T47D (cell line): Measurements from ENCODE around the gene TARDBP.
"Not testable (repeated sequence)": the region's sequence is repeated elsewhere in the genome, so short reads cannot be mapped to it uniquely, and the experiment has no call there.

Experiments
- DNase-seq, 2 experiments: peaks; one replicate each; pipeline versions ENCODE4 v3.0.0 to v3.0.0-alpha.2; 2011 to 2012; ENCODE audit warnings: low read depth in 1 of 2, low spot score in 1 of 2
- JUND ChIP-seq: IDR thresholded peaks from 2 replicates; pipeline ENCODE4 v1.6.1; 2012; ENCODE audit warnings: low read depth
- in situ Hi-C: cut with HindIII; loops from 2 replicates; pipeline ENCODE4 v1.10.0; 2016; ENCODE audit warnings: low sequenced_read_pairs, low pct_unique_long_range_greater_than_20kb

The TARDBP gene

DNA sequence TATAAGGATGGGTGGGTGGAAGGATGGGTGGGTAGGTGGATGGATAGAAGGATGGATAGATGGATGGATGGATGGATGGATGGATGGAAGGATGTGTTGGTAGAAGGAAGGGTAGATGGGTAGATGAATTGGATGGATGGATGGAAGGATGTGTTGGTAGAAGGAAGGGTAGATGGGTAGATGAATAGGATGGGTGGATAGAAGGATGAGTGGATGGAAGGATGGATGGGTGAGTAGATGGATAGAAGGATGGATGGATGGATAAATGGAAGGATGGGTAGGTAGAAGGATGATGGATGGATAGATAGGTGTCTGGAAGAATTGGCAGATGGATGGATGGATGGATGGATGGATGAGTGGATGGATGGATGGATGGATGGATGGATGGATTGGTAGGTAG lies 28.6 kb downstream of the TARDBP start:
- no peak for DNase-seq
- no peak for TF ChIP-seq JUND
- in situ Hi-C loops: no loop called here

DNA sequence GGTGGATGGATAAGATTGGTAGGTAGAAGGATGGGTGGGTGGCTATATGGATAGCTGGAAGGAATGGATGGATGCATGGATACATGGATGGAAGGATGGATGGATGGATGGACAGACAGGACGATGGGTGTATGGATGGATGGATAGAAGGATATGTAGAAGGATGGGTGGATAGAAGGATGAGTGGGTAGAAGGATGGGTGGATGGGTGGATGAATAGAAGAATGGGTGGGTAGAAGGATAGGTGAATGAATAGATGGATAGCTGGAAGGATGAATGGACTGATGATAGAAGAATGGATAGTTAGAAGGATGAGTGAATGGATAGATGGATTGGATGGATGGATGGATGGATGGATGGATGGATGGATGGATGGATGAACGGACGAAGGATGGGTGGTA lies 29.6 kb downstream of the TARDBP start:
- in situ Hi-C loops: no loop called here
- no peak for DNase-seq
- TF ChIP-seq JUND: no peak

DNA sequence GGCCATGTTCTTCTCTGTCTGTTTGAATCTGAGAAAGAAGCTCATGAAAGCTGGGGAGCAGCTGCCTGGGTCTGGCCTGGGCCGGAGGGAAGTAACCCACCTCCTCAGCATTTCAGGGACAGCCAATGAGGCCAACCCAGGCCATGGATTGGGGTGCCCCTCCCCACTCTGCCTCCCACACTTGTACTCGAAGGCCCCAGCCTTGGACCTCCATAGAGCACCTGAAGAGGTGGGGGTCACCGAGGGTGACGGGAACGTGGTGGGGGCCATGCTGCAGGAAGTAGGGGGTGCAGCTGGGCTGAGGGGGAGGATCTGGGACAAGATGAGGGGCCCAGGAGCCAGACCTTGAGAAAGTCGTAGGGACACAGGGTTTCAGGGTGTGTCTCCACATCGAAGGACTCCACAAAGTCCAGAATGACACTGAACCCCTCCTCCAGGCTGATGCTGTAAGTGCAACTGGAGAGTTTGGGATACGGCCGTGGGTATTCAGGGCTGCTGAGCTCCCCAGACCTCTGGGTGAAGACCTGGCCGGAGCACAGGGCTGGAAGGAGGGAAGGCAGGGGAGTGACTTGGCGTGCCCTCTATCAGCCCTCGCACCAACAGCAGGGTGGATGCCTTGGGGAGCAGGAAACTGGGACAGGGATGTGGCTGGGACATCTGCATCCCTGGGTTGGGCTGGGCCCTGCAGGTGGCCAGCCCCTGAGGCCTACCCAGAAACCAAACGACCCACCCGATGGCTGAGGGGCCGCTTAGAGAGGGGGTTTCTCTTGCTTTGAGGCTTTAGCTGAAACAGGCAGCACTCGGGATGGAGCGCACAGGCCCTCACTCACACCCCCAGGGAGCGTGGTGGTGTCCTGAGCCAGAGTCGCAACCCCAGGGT lies 30.8 kb downstream of the TARDBP start:
- no peak for TF ChIP-seq JUND
- in situ Hi-C loops: no loop called here
- DNase-seq: no peak

DNA sequence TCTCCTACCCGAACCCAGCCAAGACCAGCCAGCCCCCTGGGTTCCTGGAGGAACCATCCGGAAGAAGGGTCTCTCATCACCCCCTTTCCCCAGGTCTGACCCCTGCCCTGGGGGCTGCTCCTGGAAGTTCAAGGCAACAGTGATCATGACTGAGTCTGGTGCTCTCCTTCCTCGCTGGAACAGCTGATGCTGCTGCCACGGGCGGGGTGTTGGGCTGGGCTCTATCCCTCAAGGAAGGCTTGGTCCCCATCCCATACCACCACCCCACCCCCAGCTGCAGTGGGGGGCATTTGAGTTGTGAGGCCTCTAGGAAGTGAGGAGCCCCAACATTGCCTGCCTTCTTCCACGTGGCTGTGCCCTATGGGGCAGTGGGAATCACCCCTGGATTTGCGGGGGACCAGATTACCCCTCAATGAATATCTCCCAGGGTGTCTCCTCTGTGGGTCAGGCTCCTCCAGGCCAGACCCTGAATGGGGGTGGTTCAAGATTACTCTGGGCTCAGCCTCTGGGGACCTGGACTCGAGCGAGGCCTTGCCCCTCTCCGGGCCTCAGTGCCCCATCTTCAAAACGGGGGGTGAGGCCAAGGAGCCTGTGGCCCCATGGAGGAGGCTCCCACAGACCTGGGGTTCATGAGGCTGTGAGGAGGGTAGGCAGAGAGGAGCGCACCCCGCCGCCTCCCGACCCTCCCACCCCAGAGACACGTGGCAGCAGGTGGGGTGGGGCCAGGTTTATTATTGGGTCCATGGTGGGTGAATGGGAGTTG lies 31.8 kb downstream of the TARDBP start:
- in situ Hi-C loops: no loop called here

DNA sequence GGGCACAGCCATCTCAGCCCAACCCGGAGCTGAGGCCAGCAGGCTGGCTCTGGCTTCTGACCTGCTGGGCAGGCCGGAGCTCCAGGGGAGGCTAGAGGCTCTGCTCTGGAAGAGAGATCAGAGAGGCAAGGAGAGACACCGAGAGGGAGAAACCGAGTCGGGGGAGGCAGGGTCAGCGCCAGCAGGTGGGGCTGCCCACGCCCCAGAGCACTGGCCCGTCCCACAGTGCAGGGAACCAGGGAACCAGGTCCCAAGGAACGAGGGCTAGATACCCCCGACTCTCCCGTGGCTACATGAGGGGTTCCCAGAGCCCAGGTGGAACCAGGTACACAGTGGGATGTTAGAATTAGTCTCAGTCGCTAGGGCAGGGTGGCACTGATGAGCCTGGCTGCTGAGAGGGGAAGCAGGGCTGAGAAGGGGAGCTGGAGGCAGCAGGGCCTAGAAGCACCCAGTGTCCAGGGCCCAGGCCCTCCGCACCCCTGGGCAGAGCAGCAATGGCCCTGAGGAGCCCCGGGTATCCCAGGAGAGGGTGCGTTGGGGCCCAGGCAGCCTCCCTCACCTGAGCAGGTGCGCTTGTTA lies 32.5 kb downstream of the TARDBP start:
- in situ Hi-C loops: no loop called here
- no peak for DNase-seq
- no peak for TF ChIP-seq JUND

More for the DNA sequence above, 31.8 kb downstream of the TARDBP start:
- TF ChIP-seq JUND: no peak
- DNase-seq: no peak

DNA sequence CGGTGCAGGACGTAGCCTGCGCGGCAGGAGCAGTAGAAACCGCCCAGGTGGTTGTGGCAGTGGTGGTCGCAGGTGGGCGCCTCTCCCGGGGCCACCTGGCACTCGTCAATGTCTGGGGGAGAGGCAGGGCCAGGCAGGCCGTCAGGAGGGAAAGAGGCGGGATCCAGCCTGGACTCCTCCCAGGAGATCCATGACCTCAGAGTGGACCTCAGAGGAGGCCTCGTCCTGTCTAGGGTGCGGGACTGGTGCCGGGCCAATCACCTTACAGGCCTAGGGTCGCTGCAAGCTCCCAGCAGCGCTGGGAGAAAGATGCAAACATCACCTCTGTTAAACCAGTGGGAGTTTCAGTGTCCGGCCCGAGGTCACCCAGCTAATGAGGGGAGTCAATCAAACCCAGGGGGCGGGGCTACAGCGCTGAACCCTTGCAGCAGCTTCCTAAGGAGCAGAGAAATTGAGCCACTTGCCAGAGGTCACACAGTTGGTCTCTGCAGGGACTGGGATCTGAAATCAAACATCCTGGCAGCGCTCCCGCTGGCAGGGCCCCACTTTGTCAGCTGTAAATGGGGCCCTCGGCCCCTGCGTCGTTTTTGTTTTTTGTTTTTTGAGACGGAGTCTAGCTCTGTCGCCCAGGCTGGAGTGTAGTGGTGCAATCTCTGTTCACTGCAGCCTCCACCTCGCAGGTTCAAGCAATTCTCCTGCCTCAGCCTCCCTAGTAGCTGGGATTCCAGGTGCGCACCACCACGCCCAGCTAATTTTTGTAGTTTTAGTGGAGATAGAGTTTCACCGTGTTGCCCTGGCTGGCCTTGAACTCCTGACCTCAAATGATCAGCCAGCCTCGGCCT lies 33.2 kb downstream of the TARDBP start:
- in situ Hi-C loops: no loop called here
- TF ChIP-seq JUND: no peak
- DNase-seq: no peak

DNA sequence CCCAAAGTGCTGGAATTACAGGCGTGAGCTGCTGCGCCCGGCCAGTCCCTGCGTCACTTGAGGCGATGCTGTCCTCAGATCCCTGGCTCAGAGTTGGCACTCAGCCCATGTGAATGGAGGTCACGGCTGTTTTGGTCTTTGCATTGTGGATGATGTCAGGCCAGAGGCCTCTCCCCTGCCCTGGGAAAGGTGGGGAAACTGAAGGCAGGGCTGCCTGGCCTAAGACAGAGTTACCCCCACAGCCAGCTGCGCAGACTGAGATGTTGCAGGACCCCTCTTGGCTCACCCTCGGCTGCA lies 33.8 kb downstream of the TARDBP start:
- in situ Hi-C loops: no loop called here
- DNase-seq: no peak
- TF ChIP-seq JUND: no peak

DNA sequence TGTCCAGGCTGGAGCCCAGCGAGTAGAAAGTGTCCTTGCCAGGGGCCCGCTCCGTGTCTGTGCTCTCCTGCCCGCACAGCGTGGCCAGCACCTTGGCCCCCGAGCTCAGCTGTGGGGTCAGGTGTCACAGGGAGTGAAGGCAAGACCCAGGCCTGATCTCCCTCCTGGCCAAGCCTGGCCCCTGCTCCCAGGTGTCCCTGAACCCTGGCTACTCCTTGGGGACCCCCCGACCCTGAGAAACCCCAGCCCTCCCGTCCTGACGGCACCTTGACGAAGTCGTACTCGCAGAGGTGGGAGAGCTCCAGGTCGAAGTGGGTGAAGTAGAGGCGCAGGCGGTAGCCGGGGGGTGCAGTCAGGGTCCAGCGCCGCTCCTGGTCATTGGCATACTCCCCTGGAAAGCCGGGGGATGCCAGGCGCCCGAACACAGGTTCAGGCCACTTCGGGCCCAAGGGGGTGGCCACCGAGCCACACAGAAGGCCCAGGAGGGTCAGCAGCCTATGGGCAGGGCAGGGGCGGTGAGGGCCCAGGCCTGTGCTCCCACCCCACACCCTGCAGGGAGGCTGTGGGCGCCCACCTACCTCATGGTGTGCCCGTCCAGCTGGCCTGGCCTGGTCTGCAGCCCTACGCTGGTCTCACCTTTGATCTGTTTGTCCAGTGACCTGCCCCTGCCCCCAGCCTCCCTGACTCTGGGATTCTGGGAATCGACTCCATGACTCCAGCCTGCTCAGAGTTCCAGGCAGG lies 34.3 kb downstream of the TARDBP start, which contains the start of gene MASP2:
Gene MASP2, minus strand, starts transcription at position 615 of the 741 bp plus-strand sequence. Its CDS starts 32 bp downstream, at position 583.
- no peak for TF ChIP-seq JUND
- in situ Hi-C loops: no loop called here
- no peak for DNase-seq

DNA sequence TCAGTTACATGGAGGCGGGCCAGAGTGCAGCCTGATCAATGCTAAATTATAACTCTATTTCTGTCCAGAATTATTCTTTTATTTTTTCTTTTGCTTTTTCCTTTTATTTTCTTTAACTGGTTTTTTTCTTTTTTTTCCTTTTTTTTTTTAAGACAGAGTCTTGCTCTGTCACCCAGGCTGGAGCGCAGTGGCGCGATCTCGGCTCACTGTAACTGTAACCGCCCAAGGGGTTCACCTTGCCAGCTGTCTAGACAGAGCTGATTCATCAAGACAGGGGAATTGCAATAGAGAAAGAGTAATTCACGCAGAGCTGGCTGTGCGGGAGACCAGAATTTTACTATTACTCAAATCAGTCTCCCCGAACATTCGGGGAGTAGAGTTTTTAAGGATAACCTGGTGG lies 38.7 kb downstream of the TARDBP start:
- DNase-seq, in situ Hi-C loops: not testable (repeated sequence)

DNA sequence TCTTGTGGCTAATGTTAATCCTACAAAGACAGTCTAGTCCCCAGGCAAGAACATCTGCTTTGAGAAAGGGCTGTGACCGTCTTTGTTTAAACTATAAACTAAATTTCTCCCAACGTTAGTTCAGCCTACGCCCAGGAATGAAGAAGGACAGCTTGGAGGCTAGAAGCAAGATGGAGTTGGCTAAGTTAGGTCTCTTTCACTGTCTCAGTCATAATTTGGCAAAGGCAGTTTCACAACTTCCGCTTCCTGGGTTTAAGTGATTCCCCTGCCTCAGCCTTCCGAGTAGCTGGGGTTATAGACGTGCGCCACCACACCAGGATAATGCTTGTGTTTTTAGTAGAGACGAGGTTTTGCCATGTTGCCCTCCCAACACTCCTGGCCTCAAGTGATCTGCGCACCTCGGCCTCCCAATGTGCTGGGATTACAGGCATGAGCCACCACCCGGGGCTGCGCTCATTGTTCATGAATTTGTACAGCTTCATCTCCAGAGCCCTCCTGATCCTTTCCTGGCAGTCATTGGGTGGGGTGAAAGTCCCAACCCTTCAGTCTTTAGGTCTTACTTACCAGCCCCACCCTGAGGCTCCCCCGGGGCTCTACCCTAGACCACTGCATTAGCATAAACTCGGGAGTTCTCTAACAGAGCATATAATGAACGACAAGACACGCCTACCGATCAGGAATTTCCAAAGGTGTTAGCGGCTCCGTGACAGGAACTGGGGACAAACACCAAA lies 39.5 kb downstream of the TARDBP start:
- in situ Hi-C loops: no loop called here
- no peak for TF ChIP-seq JUND
- no peak for DNase-seq
